HL-60/S4 treated with phorbol 12-myristate 13-acetate at 8.2 ng/mL for 4 days and 3 days (cell line): ENCODE measurements around the gene GCC2.
"Not testable (repeated sequence)": the region's sequence is repeated elsewhere in the genome, so short reads cannot be mapped to it uniquely, and the experiment has no call there.

Experiments used
- in situ Hi-C: fragments of 300-500 bp; cut with MboI; formaldehyde crosslinking; loops from 2 replicates; pipeline ENCODE4 v1.15.0; 2022; ENCODE audit warnings: low sequenced_read_pairs

Gene GCC2

DNA sequence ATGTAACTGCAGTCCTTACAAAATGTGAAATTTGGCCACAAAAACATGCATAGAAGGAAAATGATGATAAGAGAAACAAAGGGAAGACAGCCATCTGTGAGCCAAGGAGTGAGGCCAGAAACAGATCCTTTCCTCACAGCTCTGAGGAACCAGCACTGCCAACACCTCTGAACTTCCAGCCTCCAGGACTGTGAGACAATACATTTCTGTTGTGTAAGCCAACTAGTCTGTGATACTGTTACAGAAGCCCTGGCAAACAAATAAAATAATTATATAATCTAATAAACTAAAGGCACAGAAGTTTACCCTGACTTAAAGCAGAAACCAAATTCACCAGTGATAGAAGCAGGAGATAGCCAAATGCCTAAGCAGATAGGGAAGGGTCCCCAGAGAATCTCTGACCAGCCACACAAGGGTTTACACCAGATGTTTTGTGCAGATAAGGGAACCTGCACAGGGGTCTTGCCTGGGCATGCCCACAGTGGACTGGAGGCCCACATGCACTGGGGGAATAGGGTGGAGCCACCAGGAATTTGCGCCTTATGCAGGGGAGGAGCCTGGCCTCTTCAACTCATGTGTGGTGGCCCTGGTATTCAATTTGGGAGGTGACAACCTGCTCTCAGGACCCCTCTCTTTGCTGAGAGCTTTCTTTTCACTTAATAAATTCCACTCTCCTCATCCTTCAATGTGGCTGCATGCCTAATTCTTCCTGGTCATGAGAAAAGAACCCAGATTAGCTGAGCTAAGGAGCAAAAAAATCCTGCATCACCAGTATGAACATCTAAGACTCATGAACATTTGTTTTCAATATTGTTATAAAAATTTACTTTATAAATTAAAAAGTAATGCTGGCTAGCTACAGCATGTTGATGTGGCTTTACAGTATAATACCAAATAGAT lies 3.8 kb upstream of the GCC2 start:
- in situ Hi-C loops: no loop called here

DNA sequence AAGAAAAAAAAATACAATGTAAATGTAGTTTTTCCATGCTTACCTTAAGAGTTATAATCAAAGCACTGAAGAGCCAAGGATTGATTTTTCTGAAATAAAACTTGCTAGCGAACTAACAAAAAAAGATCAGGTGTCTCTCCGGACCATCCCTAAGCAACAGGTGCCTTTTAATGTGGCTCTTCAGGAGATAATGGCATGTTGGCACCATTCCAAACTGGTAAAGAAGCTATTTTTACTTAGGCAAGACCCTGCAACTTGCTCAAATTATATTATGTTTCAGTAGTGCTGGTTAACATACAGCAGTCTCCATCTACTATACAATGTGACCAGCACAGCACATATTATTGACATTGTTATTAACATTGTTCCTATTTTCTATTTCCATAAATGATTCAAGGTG lies 2.3 kb upstream of the GCC2 start:
- in situ Hi-C loops: no loop called here

DNA sequence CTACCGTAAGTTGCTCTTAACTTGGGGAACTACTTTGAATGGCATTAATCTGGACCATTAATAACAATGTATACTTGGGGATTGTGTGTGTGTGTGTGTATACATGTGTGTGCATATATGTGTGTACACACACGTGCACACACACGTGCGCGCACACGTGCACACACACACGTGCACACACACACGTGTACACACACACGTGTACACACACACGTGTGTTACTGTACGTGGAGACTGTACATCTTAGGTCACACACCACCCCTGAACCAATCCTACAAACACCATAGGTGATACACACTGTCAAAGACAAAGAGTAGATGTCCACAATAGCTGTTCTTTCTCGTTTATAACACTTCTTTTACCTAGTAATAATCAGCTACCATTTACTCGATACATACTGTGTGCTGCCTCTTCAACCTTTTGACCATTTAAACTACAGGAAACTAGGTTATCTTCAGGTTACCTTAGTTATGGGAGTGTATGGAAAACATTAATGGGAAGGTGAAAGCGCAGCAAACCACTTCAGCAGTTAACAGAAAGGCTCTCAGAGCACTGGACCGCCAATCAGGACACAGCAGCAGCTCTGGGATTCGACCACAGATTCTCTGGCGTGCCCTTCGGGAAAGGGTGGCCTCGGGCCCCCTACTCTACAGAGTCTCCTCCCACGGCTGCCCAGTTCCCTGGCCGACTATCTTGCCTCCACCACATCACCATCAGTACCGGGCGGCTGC lies 894 bp upstream of the GCC2 start:
- in situ Hi-C loops: no loop called here

DNA sequence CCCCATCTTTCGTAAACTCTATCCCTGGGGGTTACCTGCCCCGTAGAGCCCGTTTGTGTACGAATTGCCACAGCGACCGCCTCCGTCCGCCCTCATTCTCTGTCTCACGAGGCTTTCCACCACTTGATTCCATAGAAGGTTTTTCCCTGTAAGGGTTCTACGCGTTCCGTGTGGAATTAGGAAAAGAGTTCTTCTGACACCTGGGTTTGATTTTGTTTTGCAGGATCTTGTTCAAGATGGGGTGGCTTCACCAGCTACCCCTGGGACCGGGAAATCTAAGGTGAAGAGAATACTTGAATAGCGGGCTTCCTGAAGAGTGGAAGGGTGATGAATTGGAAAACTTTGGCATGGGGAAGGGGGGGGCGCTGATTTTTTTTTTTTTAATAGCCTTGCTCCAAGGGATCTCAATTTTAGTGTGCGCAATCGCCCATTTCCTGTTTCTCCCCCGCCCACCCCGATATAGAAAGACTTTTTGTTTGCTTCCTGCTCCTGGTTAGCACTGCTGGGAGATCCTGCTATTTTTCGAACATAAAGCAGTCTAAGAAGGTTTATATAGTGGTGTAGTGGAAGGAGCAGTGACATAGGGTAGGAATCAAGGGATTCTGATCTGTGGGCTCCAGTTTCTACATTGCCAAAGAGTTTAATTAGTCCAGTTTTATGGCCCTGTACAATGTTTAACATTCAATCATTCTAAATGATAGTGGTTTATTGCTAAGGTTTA lies 564 bp downstream of the GCC2 start:
- in situ Hi-C loops: loop anchor here (25.0 kb wide), 1 partner anchor 288 kb away; no protein-coding TSS in a partner anchor

DNA sequence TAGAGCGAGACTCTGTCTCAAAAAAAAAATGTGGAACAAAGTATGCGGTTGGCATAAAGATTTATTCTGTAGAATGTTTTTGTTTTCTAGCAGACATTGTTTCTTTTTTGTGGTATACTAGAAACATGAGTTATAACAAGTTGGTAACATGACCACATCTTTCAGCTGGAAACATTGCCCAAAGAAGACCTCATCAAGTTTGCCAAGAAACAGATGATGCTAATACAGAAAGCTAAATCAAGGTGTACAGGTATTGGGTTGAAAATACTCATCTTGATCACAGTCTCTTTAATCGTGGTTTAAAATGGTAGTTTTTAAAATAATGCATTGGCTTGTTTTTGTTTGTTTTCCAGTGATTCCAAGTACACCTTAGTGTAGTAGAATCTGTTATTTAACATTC lies 1.9 kb downstream of the GCC2 start:
- in situ Hi-C loops: loop anchor here (25.0 kb wide), 1 partner anchor 286 kb away; no protein-coding TSS in a partner anchor

DNA sequence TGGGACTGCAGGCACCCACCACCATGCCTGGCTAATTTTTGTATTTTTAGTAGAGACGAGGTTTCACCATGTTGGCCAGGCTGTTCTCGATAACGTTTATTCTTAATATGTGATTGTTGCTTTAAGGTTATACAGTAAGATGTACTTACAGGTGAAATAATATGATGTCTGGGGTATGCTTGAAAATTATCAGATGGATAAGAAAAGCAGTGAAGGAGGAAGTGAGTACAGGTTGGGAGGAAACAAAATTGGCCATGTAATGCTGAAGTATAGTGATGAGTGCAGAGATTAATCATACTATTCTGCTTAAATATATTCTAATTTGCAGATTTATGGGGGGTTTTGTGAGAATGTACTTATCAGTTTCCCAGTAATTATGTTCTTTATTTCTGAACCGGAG lies 3.0 kb downstream of the GCC2 start:
- in situ Hi-C loops: loop anchor here (25.0 kb wide), 1 partner anchor 285 kb away; no protein-coding TSS in a partner anchor

DNA sequence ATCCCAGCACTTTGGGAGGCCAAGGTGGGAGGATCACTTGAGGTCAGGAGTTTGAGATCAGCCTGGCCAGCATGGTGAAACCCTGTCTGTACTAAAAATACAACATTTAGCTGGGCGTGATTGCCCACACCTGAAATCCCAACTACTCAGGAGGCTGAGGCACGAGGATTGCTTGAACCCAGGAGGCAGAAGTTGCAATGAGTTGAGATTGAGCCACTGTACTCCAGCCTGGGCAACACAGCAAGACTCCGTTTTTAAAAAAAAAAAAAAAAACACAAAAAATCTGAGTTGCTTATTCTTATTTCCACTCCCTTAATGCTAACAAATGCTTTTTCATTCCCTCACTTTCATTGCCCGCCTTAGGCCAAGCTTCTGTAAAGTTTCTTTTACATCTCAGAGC lies 4.5 kb downstream of the GCC2 start:
- in situ Hi-C loops: loop anchor here (25.0 kb wide), 1 partner anchor 284 kb away; no protein-coding TSS in a partner anchor

DNA sequence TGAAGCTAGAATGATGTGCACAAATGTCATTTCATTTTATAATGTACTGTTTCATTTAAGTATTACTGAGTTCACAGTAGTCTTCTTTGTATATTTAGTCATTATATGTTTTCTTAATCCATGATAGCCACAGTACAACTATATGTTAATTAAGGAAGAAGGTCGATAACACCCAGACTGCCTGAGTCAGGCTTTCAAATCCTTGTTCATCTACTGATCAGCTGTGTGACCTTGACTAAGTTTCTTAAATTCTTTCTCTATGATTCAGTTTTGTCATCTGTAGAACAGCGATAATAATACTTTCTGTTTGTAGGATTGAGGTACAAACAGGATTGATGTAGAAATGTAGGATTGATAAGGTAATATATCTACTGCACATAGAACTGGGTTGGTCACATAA lies 5.4 kb downstream of the GCC2 start:
- in situ Hi-C loops: loop anchor here (25.0 kb wide), 1 partner anchor 283 kb away; no protein-coding TSS in a partner anchor

DNA sequence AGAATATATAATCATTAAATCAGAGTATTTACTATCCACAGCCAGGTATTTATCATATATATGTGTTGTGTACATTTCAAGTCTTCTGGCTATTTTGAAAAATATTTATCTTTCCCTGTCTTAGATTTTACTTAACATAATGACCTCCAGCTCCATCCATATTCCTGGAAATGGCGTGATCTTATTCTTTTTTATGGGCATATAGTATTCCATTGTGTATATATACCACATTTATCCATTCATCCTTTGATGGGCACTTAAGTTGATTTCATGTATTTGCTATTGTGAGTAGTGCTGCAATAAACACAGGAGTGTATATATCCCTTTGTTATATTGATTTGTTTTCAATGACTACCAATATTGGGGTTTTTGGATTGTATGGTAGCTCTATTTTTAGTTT lies 6.6 kb downstream of the GCC2 start:
- in situ Hi-C loops: loop anchor here (25.0 kb wide), 1 partner anchor 282 kb away; no protein-coding TSS in a partner anchor

DNA sequence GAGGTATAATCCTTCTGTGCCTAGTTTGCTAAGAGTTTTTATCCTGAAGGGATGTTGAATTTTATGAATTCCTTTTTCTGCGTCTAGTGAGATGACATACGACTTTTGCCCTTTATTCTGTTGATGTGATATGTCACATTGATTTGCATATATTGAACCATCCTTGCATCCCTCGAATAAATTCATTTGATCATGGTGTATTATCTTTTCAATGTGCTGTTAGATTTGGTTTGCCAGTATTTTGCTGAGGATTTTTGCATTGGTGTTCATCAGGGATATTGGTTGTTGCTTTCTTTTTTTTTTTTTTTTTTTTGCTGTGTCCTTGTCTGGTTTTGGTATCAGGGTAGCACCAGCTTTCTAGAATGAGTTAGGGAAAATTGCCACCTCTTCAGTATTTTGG lies 9.1 kb downstream of the GCC2 start:
- in situ Hi-C loops: loop anchor here (25.0 kb wide), 1 partner anchor 279 kb away; no protein-coding TSS in a partner anchor

DNA sequence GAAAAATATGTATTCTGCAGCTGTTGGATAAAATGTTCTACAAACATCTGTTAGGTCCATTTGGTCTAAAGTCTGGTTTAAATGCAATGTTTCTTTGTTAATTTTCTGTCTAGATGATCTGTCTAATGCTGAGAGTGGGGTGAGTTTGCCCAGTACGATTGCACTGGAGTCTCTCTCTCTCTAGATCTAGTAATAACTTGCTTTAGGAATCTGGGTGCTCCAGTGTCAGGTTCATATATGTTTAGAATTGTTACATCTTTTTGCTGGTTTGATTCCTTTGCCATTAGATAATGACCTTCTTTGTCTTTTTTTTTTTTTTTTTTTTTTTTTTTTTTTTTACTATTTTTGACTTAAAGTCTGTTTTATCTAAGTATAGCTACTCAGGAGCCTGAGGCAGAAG lies 10.4 kb downstream of the GCC2 start:
- in situ Hi-C loops: loop anchor here (25.0 kb wide), 1 partner anchor 278 kb away; no protein-coding TSS in a partner anchor

DNA sequence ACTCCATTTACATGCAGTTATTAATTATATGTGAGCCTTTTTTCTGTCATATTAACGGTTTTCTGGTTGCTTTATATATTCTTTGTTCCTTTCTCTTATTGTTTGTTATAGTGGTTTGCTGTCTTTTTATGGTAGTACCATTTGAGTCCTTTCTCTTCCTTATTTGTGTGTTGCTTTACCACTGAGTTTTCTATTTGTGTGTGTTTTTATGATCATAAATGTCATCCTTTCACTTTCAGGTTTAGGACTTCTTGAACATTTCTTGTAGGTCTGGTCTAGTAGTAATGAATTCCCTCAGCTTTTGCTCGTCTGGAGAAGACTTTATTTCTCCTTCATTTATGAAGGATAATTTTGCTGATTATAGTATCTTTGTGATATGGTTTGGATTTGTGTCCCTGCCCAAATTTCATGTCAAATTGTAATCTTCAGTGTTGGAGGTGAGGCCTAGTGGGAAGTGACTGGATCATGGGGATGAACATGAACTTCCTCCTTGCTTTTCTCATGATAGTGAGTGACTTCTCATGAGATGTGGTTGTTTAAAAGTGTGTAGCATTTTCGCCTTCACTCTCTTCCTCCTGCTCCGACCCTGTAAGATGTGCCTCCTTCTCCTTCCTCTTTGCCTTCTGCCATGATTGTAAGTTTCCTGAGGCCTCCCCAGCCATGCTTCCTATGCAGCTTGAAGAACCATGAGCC lies 11.5 kb downstream of the GCC2 start:
- in situ Hi-C loops: loop anchor here (25.0 kb wide), 1 partner anchor 277 kb away; no protein-coding TSS in a partner anchor

DNA sequence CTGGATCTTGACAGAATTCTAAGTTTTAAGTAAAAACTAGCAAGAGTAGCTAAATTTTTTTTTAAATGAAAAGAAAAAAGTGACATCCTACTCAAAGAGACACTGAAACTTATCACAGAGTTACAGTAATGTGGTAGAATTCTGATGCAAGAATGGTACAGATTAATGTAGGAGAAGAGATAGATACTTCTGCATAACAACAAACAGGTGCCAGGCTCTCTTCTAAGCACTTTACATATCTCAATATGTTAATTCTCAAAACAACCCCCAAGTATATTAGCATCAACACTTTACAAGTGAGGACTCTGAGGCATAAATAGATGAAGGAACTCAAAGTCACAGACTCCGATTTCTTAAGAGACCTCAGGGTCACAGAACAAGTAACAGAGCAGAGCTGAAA lies 28.1 kb downstream of the GCC2 start:
- in situ Hi-C loops: no loop called here

DNA sequence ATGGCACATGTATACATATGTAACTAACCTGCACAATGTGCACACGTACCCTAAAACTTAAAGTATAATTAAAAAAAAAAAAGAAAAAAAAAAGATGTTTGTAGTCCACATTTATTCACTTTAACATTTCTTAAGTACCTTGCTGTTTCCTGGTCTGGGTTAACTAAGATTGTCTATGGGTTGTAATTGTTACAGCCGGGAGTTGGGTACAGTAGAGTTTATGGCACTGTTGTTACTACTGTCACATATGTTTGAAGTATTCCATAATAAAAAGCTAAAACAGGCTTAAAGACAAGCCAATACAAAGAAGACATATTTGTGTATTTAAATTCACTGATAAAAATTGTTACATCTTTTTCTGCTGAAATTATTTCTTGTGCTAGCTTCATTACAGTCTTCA lies 36.2 kb downstream of the GCC2 start:
- in situ Hi-C loops: no loop called here

DNA sequence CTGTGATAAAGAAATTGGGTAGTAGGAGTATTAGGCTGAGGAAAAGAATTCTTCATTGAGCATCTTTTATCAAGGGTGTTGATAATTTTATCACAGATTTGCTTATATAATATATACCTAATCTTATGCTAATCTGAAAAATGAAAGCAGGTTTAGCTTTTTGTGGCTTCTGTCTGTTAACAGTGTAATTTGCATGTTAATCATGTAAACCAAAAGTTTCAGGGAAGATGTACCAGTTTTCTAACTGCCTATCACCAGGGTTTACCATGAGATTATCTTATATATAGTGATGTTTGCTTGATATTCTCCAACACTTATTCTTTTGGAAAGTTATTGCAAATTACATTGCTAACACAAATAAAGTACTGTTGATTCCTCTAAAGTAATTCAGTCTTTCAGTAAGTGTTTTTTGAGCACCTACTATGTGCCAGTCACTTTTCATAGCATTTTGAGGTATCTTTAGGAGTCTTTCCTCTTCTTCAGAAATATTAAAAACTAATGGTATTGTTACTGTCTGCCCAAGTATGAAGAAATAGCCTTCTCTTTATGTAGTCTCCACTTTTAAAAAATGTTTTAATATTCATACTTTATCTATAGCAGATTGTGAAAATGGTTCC lies 41.6 kb downstream of the GCC2 start:
- in situ Hi-C loops: no loop called here

DNA sequence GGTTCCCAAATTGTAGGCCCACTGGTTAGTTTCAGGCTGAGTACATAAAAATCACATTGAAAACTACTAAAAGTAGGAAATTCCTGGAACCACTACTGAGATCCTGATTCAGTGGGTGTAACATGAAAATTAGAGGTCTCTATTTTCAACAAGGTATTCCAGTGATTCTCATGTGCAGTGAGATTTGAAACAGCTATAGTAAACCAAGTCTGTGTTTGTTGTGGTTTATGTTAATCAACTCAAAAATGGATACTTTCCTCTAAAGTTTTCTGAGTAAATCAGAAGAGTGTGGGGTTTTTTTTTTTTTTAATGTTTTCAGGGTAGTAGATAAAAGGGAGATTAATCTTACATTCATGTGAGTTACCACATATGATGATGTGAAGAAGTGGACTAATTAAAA lies 42.8 kb downstream of the GCC2 start:
- in situ Hi-C loops: no loop called here

DNA sequence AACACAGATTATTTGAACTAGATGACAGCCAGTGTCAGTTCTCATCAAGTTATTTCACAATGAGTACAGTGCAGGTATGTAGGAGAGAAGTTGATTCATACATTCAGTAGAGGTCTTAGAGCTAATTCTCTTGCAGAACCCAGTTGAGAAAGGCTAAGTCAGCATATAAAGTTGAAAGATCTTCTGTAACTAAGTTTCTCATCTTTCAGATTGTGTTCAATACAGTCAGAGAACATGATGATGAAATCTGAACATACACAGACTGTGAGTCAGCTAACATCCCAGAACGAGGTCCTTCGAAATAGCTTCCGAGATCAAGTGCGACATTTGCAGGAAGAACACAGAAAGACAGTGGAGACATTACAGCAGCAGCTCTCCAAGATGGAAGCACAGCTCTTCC lies 43.4 kb downstream of the GCC2 start:
- in situ Hi-C loops: no loop called here

DNA sequence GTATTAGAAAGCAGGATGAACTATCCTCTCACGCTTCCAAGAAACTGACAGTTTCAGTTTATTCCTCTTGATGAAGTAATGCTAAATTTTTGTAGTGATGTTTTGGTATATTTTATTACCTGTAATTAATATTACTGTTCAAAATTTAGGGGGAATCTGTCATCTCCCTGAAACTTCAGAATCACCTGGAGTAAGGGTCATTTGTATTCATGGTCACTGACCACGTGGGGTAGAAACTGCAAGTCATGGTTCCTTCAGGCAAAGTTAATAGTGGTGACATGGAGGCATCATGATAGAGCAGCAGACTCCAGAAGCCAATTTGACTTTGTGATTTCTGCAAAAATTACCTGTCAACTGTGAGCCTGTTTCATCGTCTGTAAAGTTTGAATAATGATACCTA lies 47.2 kb downstream of the GCC2 start:
- in situ Hi-C loops: not testable (repeated sequence)

DNA sequence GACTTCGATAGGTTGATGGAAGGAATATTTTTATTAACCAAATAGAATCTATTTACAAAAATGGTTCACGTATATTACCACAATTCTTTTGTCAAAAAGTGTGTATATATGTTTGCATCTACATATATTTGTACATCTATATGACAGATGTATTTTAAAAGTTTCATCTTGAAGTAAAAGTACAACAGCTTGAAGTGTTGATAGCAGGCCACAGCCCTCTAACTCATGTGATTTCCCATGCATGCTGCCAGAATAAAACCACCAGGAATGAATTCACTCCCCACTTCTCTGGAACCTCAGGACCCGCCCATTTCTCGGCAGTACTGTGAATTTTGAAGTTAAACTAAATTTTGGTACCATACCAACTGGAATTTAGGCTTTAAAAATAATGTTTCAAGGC lies 58.6 kb downstream of the GCC2 start:
- in situ Hi-C loops: not testable (repeated sequence)

DNA sequence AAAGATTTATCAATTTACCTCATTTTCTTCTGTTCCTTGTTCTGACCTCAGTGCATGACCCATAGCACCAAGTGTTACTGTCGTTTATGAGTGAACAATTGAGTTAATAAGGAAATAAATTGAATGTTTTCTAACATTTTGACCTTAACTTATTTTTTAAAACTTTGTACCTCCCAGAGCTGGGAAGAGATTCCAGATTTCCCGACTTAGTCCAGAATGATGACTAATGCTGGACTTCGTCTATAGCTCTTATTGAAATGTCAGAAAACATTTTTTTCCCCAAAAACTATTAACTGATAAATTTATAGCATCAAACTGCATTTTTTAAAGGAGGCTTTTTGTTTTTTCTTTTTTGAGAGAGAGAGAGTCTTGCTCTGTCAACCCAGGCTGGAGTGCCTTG lies 63.4 kb downstream of the GCC2 start:
- in situ Hi-C loops: not testable (repeated sequence)
